ENCODE measurements around the gene FAM72D.
"Not testable (repeated sequence)": the region's sequence is repeated elsewhere in the genome, so short reads cannot be mapped to it uniquely, and the experiment has no call there.

The FAM72D gene

DNA sequence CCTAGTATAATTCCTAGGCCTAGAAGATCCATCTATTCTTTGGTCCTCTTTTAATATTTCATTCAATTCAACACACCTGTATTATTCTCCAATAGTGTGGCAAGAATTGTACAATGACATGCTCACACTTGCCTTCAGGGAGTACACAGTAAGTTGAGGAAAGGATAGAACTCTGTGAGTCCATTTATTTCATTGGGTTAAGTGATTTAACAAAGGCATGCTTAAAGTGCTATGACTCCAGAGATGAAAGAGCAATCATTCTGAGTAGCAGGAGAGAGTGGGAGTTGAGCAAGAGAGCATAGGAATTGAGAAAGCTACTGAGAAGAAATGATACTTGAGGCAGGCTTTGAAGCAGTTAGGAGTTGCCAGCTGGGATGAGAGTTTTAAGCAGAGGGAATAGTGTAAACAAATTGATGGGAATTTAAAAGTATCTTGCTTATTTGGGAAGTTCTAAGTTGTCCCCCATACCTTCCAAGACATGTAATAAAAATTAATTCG is 18.8 kb downstream of the FAM72D start:
- H3K27me3 ChIP-seq; H3K27ac ChIP-seq; H3K4me3 ChIP-seq; H3K4me1 ChIP-seq; H3K9me3 ChIP-seq (replicated peaks in 1 of 11); H4K20me1 ChIP-seq; H3K4me2 ChIP-seq; H3K9ac ChIP-seq; H3K36me3 ChIP-seq: not testable (repeated sequence)

DNA sequence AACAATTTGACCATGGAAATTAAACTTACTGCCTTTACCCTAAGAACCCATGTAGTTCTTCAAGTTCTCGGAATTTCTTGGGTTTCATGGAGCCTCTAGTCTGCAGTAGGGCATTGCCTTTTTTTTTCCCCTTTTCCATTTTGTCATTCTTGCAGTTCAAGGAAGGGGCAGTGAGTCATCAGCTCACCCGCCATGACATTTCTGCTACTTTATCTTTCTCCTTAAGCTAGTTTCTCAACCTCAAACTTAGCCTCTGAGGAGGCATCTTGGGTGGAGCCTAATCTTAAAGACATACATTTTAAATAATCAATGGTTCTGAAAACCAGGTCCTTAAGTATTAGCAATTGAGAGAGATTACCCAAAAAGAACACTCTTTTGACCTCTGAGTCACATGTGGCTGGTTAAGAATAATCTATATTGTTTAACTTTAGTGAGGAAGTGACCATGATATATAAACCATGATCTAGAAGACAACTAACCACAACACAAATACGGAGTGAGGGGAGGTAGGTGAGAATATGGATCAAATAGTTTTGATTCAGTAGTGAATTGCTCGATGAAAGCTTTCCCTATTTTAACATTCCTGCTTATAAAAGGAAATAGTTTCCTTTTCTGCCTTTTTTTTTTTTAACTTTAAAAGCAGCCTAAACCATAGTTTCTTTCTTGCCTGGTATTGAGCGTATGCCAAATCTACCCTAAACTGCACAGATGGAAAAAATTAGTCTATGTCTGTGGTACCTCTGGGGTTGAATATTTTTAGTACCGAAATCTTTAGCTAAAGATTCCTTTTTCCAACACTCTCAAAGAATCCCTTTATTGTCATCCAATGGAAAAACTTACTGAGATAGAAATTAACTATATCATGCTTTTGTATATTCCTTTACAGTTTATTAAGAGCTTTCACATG is 20.1 kb downstream of the FAM72D start:
- not testable (repeated sequence) for H3K4me2 ChIP-seq; H3K27me3 ChIP-seq; H4K20me1 ChIP-seq; H3K9ac ChIP-seq; H3K4me3 ChIP-seq; H3K36me3 ChIP-seq; H3K4me1 ChIP-seq; H3K27ac ChIP-seq; H3K9me3 ChIP-seq (replicated peaks in 1 of 11)

DNA sequence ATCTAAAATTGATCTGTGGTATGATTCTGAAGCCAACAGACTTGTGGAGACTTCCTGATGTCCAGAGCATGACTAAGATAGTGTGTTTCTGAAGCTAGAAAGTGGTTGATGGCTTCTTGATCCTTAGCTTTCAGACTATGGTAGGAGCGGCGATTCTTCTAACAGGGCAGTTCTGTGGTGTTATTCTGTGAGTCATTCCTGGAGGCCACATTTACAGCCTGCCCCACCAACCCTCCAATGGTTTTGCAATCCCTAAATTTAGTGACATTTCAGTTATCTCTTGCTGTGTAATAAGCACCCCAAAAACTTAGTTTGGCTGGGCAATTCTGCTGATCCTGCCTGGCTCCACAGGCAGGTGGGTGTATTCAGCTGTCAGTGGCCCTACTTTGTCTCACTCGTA is 24.1 kb downstream of the FAM72D start:
- H4K20me1 ChIP-seq; H3K4me1 ChIP-seq; H3K36me3 ChIP-seq; H3K4me2 ChIP-seq; H3K27me3 ChIP-seq; H3K9ac ChIP-seq; H3K27ac ChIP-seq; H3K9me3 ChIP-seq (replicated peaks in 1 of 11); H3K4me3 ChIP-seq: not testable (repeated sequence)

DNA sequence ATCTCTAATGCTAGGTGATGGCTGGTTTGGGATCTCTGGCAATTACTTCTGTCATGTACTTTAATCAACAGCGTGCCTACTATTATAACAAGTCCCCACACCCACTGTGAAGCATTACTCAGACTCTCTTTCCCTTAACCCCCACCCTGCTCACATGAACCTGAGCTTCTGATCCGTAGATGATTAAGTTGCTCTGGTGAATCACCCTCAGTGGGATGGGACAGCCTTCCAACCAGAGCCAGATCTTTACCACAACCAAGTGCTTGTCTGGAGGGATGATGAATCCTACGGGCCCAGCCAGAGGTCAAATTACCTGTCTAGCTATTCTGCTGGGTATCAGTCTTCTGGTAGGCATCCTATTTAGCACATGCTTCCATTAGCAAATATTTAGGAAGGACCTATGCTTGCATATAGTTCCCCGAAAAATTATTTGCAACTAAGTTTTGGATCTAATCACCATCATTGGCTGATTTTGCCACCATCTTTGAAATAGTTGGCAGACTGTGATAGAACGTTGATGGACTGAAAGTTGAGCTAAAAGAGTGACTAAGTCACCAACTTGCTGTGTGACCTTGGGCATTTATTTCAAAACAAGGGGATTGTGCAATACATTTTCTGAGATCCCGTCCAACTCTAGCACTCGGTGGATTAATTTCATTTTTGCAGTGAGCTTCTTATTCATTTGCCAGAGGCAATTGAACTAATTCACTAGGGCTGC is 26.7 kb downstream of the FAM72D start:
- H3K4me1 ChIP-seq; H3K4me3 ChIP-seq; H3K9me3 ChIP-seq (replicated peaks in 1 of 11); H3K9ac ChIP-seq; H3K36me3 ChIP-seq; H3K4me2 ChIP-seq; H3K27ac ChIP-seq; H3K27me3 ChIP-seq; H4K20me1 ChIP-seq: not testable (repeated sequence)

DNA sequence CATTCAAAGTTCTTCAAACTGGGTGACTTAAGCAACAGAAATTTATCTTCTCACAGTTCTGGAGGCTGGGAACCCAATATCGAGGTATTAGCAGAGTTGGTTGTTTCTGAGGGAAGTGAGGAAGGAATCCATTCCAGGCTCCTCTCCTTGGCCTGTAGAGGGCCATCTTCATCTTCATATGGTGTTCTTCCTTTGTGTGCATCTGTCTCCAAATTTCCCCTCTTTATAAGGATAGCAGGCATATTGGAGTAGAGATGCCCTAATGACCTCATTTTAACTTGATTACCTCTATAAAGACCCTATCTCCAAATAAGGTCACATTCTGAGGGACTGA is 27.3 kb downstream of the FAM72D start:
- not testable (repeated sequence) for H3K27ac ChIP-seq; H3K4me2 ChIP-seq; H3K9ac ChIP-seq; H4K20me1 ChIP-seq; H3K36me3 ChIP-seq; H3K9me3 ChIP-seq (replicated peaks in 1 of 11); H3K27me3 ChIP-seq; H3K4me1 ChIP-seq; H3K4me3 ChIP-seq

DNA sequence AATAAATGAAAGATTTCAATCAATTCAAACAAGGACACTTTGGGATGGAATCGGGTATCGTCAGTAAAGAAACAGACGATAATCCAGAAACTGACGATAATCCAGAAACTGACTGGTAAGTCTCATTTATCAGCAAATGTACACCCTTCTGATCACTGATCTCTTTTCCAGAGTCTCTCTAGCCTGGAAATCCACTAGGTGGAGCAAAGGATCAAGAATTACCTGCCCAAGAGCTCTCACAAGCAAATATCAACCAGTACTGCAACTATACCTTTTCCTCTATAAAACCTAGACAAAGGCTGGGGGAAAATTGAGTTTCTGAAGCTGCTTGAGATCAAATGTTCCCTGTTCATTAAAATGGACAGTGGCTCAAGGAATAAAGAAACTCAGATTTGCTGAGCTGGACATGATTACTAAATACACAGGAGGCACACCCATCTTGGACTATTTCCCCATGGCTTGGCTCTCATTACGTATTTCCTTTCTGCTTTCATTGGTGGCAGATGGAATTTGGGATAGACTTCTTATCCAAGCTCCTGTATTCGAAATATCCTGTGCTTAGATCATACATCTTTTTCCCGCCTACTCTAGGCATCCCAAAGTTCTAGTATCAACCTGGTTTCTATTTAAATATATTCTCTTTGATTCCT is 28.3 kb downstream of the FAM72D start:
- not testable (repeated sequence) for H3K27ac ChIP-seq; H3K9ac ChIP-seq; H3K27me3 ChIP-seq; H3K36me3 ChIP-seq; H3K4me2 ChIP-seq; H3K4me3 ChIP-seq; H3K9me3 ChIP-seq (replicated peaks in 1 of 11); H4K20me1 ChIP-seq; H3K4me1 ChIP-seq

DNA sequence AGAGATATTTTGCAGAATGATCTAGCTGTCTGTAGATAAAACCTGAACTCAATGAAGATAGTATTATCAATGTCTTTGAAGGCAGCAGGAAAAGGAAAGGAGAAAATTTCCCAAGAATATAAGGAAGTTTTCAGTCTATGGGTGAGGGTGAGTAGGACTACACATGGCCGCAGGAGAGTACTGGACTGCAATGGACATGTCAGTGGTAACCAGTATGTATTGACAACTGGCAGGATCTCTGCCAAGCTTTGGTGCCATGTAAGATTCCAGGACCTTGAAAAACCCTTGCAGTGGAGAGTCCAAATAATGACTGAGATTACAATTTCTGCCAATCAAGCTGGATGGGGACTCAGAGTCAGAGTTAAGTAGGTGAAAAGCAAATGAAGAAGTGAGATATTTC is 29.3 kb downstream of the FAM72D start:
- not testable (repeated sequence) for H3K4me2 ChIP-seq; H3K27me3 ChIP-seq; H3K36me3 ChIP-seq; H3K9ac ChIP-seq; H3K27ac ChIP-seq; H4K20me1 ChIP-seq; H3K4me1 ChIP-seq; H3K4me3 ChIP-seq; H3K9me3 ChIP-seq (replicated peaks in 1 of 11)

DNA sequence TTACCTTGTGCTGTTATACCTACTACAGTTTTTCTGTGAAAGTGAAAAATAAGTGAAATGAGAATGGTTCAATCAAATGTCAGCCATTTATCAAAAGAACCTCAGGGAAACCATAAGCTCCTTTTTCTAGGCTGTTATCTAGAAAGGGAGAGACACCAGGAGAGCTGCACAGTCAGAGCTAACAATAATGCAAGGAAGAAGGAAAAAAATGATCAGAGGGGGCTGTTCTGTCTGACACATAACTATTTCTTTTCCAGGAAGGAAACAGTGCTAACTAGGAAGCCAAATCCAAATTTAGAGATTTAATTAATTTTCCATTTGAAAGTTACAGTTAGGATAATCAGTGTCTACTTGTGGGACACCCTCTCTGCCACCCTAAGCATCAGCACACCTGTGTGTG is 31.4 kb downstream of the FAM72D start:
- not testable (repeated sequence) for H3K4me1 ChIP-seq; H3K27ac ChIP-seq; H3K4me2 ChIP-seq; H3K9ac ChIP-seq; H3K27me3 ChIP-seq; H3K9me3 ChIP-seq (replicated peaks in 1 of 11); H3K36me3 ChIP-seq; H3K4me3 ChIP-seq; H4K20me1 ChIP-seq

DNA sequence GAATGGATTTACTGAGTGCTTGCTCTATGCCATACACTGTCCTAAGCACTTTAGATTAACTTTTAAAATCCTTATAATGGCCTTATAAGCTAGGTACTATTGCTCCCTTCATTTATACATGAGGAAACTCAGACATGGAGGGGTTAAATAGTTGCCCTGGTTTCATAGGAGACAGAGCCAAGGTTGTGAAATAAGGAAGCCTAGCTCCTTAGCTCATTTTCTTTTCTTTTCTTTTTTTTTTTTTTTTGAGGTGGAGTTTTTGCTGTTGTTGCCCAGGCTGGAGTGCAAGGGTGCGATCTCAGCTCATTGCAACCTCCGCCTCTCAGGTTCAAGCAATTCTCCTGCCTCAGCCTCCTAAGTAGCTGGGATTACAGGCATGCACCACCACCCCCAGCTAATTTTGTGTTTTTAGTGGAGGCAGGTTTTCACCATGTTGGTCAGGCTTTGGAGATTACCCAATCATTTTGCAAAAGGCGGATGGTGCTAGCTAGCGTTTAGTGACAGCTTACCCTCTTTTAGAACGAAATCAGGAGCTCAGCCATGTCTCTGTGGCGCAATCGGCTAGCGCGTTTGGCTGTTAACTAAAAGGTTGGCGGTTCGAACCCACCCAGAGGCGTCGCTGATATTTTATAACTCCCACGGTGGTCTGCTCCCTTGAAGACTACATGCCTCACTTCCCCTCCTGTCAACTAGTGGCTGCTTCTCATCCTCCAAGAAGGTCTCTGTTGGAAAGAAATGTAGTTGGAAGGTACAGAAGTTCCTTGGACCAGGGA is 33.1 kb downstream of the FAM72D start:
- H3K9me3 ChIP-seq (replicated peaks in 1 of 11); H3K4me2 ChIP-seq; H4K20me1 ChIP-seq; H3K4me3 ChIP-seq; H3K27me3 ChIP-seq; H3K36me3 ChIP-seq; H3K9ac ChIP-seq; H3K4me1 ChIP-seq; H3K27ac ChIP-seq: not testable (repeated sequence)

DNA sequence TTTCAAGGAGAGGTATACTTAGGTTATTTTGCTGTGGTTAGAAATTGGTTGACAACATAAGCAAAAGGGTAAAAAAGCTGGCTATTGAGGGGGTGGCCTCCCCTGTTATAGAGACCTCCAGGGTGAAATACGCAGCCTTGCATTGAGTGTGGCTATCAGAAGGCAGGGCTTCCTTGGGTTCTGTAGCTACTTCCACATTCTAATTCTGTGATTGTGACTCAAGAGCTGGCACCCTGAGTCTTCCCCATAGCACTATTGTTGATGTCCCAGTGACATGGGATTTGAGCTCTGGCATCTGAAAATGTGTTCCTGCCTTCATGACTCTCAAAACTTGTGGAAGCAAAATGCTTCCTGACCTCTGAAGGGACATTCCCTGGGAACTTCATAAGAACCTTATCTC is 38.7 kb downstream of the FAM72D start:
- H3K4me3 ChIP-seq; H3K9ac ChIP-seq; H3K27ac ChIP-seq; H3K4me1 ChIP-seq; H3K36me3 ChIP-seq; H4K20me1 ChIP-seq; H3K9me3 ChIP-seq (replicated peaks in 1 of 11); H3K4me2 ChIP-seq; H3K27me3 ChIP-seq: not testable (repeated sequence)

DNA sequence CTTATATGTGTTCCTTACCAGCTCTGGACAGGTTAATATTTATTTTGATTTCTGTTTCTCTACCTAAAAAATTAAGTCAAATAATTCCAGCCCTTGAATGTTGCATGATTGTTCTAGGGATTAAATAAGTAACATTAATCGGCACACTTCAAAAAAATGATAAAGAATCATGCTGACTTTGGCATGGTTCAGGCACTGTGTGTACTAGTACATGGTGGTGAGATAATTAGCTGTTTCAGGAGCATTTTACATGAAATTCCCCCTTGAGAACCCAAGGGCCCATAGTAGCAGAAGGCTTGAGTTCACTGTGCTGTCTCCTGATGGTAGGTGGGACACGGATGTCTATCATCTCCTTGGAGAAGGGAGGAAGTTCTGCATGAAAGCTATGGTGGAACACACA is 44.8 kb downstream of the FAM72D start:
- not testable (repeated sequence) for H3K4me2 ChIP-seq; H3K4me3 ChIP-seq; H3K9me3 ChIP-seq (replicated peaks in 1 of 11); H3K9ac ChIP-seq; H3K27me3 ChIP-seq; H3K27ac ChIP-seq; H3K36me3 ChIP-seq; H4K20me1 ChIP-seq; H3K4me1 ChIP-seq

DNA sequence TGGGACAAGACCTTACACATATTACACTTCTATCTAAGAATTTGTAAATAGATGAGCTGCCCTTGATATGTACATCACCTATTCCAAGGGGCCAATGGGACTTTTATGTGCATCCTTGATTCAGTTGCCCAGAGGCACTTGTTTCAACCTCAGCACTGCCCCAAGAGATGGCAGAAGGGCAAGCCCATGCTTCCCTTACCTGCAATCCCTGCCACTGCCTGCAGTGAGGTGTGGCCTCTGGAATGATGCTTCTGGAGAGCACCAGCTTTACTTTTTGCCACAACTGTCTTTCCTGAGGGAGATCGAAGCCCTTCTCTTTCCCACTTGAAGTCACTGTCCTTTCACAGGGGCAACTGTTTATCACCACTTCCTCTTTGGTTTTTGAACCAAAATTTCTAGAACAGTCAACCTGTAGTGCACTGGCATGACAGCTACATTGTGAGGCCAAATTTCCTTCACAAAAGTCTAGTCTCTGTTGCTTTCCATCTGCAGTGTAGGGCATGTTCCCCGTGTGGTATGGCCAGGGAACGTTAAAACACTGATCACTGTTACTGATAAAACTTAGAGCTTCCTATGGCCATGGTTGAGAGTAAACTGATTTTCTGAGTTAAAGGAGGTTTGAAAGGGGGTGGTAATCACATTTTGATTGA is 48.6 kb downstream of the FAM72D start:
- H3K4me2 ChIP-seq; H3K9me3 ChIP-seq (replicated peaks in 1 of 11); H3K9ac ChIP-seq; H3K4me3 ChIP-seq; H3K27ac ChIP-seq; H4K20me1 ChIP-seq; H3K36me3 ChIP-seq; H3K27me3 ChIP-seq; H3K4me1 ChIP-seq: not testable (repeated sequence)

DNA sequence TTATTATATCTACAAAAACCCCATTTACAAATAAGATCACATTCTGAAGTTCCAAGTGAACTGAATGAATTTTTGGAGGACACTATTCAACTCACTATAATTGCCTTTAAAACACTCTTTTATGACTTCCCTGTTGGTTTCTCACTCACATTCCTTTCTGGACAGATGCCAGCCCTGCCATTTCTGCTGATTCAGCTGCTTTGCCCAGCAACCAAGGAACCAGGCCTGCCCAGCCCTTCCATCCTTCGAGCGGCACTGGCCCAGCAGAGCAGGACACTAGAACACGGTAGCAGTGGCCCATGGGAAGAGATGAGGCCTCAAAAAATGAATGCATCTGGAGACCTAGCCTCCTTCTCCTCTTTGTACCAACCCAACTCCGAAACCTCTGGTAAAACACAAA is 50.5 kb downstream of the FAM72D start:
- H3K4me3 ChIP-seq; H4K20me1 ChIP-seq; H3K27me3 ChIP-seq; H3K4me1 ChIP-seq; H3K9me3 ChIP-seq (replicated peaks in 1 of 11); H3K4me2 ChIP-seq; H3K9ac ChIP-seq; H3K27ac ChIP-seq; H3K36me3 ChIP-seq: not testable (repeated sequence)

Measured in BLaER1 treated with 17β-estradiol and CSF1 and Interleukin-3, amounts not matched to agents 10 nM and 100 nM (cell line).